ENCODE results near the gene GNAZ.

DNA sequence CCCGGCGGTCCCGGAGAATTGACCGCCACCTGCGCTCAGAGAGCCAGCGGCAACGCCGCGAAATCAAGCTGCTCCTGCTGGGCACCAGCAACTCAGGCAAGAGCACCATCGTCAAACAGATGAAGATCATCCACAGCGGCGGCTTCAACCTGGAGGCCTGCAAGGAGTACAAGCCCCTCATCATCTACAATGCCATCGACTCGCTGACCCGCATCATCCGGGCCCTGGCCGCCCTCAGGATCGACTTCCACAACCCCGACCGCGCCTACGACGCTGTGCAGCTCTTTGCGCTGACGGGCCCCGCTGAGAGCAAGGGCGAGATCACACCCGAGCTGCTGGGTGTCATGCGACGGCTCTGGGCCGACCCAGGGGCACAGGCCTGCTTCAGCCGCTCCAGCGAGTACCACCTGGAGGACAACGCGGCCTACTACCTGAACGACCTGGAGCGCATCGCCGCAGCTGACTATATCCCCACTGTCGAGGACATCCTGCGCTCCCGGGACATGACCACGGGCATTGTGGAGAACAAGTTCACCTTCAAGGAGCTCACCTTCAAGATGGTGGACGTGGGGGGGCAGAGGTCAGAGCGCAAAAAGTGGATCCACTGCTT is 25.5 kb downstream of the GNAZ start:
- TF ChIP-seq POLR2A (IDR thresholded peaks at IDR 0.05; ENCODE audit: low read depth, low read length) = no peak
- TF ChIP-seq POLR2AphosphoS5 (IDR thresholded peaks at IDR 0.05; ENCODE audit: low read depth, low read length) = no peak
- no peak for TF ChIP-seq TAF1 (IDR thresholded peaks at IDR 0.05; ENCODE audit: low read depth, low read length)
- no peak for TF ChIP-seq PAX5 (IDR thresholded peaks at IDR 0.05; ENCODE audit: insufficient read depth, low read length, severe bottlenecking)
- TF ChIP-seq SPI1 (IDR thresholded peaks at IDR 0.05; ENCODE audit: low read depth, low read length) = no peak

All from GM12891 (cell line).